Ishikawa (cell line): ENCODE results near the gene GSTO2.

ENCODE experiments used
- CEBPB ChIP-seq: IDR thresholded peaks from 2 replicates; pipeline ENCODE4 v1.6.1; 2012
- CREB1 ChIP-seq: IDR thresholded peaks from 2 replicates; pipeline ENCODE4 v1.6.1; 2012; ENCODE audit warnings: low read depth
- EGR1 ChIP-seq: IDR thresholded peaks from 2 replicates; pipeline ENCODE4 v1.6.1; 2012
- EP300 ChIP-seq: IDR thresholded peaks from 2 replicates; pipeline ENCODE4 v1.6.1; 2012; ENCODE audit warnings: borderline replicate concordance
- FOXM1 ChIP-seq: IDR thresholded peaks from 2 replicates; pipeline ENCODE4 v1.6.1; 2012; ENCODE audit warnings: low read depth, borderline replicate concordance
- MAX ChIP-seq: IDR thresholded peaks from 2 replicates; pipeline ENCODE4 v1.6.1; 2012
- NFIC ChIP-seq: IDR thresholded peaks from 2 replicates; pipeline ENCODE4 v1.6.1; 2012
- RAD21 ChIP-seq: IDR thresholded peaks from 2 replicates; pipeline ENCODE4 v1.6.1; 2012; ENCODE audit warnings: low read depth
- REST ChIP-seq: IDR thresholded peaks from 2 replicates; pipeline ENCODE4 v1.6.1; 2012; ENCODE audit warnings: low read depth, mild to moderate bottlenecking
- TAF1 ChIP-seq: IDR thresholded peaks from 2 replicates; pipeline ENCODE4 v1.6.1; 2012; ENCODE audit warnings: low read depth, mild to moderate bottlenecking
- TCF12 ChIP-seq: IDR thresholded peaks from 2 replicates; pipeline ENCODE4 v1.6.1; 2012; ENCODE audit warnings: low read depth
- TEAD4 ChIP-seq: IDR thresholded peaks from 2 replicates; pipeline ENCODE4 v1.6.1; 2012
- USF1 ChIP-seq: IDR thresholded peaks from 2 replicates; pipeline ENCODE4 v1.6.1; 2012
- YY1 ChIP-seq: IDR thresholded peaks from 2 replicates; pipeline ENCODE4 v1.6.1; 2012; ENCODE audit warnings: low read depth
- ZBTB7A ChIP-seq: IDR thresholded peaks from 2 replicates; pipeline ENCODE4 v1.6.1; 2012; ENCODE audit warnings: low read depth

GSTO2 gene

GRCh38 chr10:104253606-104254410 is 15.2 kb upstream of the GSTO2 start:
- TF ChIP-seq MAX (no peak), REST (no peak), CEBPB (no peak), NFIC (no peak)

GRCh38 chr10:104254493-104255310 is 14.3 kb upstream of the GSTO2 start, which contains the start of gene GSTO1:
TSS of gene GSTO1 (plus strand) at chr10:104254892. CDS start at chr10:104254929, 37 bp downstream.
- no peak; the same call in 1 of the 2 replicates for TF ChIP-seq TEAD4
- TF ChIP-seq TAF1: peak; percentile 89
- TF ChIP-seq TCF12: no peak
- peak; percentile 84 for TF ChIP-seq EGR1
- peak; percentile 82 for TF ChIP-seq MAX
- 0 out of 2 replicates have a peak, but pooled peaks have one; percentile 5 for TF ChIP-seq USF1
- TF ChIP-seq ZBTB7A: peak; percentile 97

- TF ChIP-seq USF1 (no peak), EP300 (no peak), TAF1 (no peak), RAD21 (no peak), ZBTB7A (no peak; the same call in 1 of the 2 replicates), FOXM1 (no peak), YY1 (no peak), EGR1 (no peak), NFIC (no peak), CREB1 (no peak), MAX (no peak), TEAD4 (no peak), TCF12 (no peak), REST (no peak)
Observed at GRCh38 chr10:104255311-104255981, 13.5 kb upstream of the GSTO2 start.

GRCh38 chr10:104256335-104256961 is 12.5 kb upstream of the GSTO2 start:
- TF ChIP-seq CEBPB (no peak), NFIC (peak; percentile 79), RAD21 (no peak), TEAD4 (no peak)

GRCh38 chr10:104257235-104257634 is 11.7 kb upstream of the GSTO2 start:
- TF ChIP-seq USF1 (no peak), TCF12 (no peak), EP300 (no peak), EGR1 (no peak), TEAD4 (no peak), NFIC (no peak), RAD21 (no peak), TAF1 (no peak)
